CD8-positive, alpha-beta memory T cell (primary cell): ENCODE results near the gene L1CAM. TPM values are rescaled to one million over a fixed set of nuclear protein-coding genes. Genes with fewer than 3 reads are reported as not detected.

Source experiments
- CTCF ChIA-PET: fragments of 350-600 bp; sonication (Branson Sonifier 250); formaldehyde crosslinking; loops from one replicate; lab custom pipeline; 2021; ENCODE audit warnings: antibody characterized with exemption; lab: Charles Lee
- POLR2A ChIA-PET: fragments of 350-600 bp; sonication (Branson Sonifier 250); formaldehyde crosslinking; loops from one replicate; lab custom pipeline; 2021; ENCODE audit warnings: antibody characterized with exemption; lab: Charles Lee
- DNase-seq, 5 donors: peaks; one replicate each; pipeline versions ENCODE4 v3.0.0 to v3.0.0-alpha.2; 2020 to 2022; ENCODE audit warnings: mixed read lengths in 1 of 5
- H3K27ac ChIP-seq: one replicate; pipeline ENCODE4 v1.7.0; 2013; ENCODE audit warnings: low read depth, mild to moderate bottlenecking, low read length, moderate library complexity
- H3K27me3 ChIP-seq: 2 replicates; pipeline ENCODE4 v1.7.0; 2013; ENCODE audit warnings: low read length, mild to moderate bottlenecking; ENCODE audit not compliant: insufficient read depth, poor library complexity, severe bottlenecking
- H3K36me3 ChIP-seq: 2 replicates; pipeline ENCODE4 v1.7.0; 2013; ENCODE audit warnings: mild to moderate bottlenecking, low read length, moderate library complexity; ENCODE audit not compliant: insufficient read depth
- H3K4me1 ChIP-seq: 2 replicates; pipeline ENCODE4 v1.7.0; 2013; ENCODE audit warnings: mild to moderate bottlenecking, low read length, moderate library complexity; ENCODE audit not compliant: insufficient read depth
- H3K4me3 ChIP-seq: 2 replicates; pipeline ENCODE4 v1.7.0; 2013; ENCODE audit warnings: mild to moderate bottlenecking, low read length
- H3K9me3 ChIP-seq: 2 replicates; pipeline ENCODE4 v1.7.0; 2013; ENCODE audit warnings: mild to moderate bottlenecking, low read length
- H3K27ac Mint-ChIP-seq, 8 donors: one replicate each; pipeline ENCODE4 v1.8.0; 2020 to 2021; ENCODE audit warnings: mixed read lengths in 8 of 8, mild to moderate bottlenecking in 6 of 8, inconsistent platforms in 3 of 8, moderate library complexity in 3 of 8
- H3K27me3 Mint-ChIP-seq, 2 donors: one replicate each; pipeline ENCODE4 v1.8.0; 2020 to 2021; ENCODE audit warnings: mixed read lengths in 2 of 2, mild to moderate bottlenecking in 1 of 2, moderate library complexity in 1 of 2
- H3K36me3 Mint-ChIP-seq, 3 donors: one replicate each; pipeline ENCODE4 v1.8.0; 2020 to 2021; ENCODE audit warnings: mixed read lengths in 3 of 3, inconsistent platforms in 1 of 3, mild to moderate bottlenecking in 1 of 3
- H3K4me1 Mint-ChIP-seq, 3 donors: one replicate each; pipeline ENCODE4 v1.8.0; 2020 to 2021; ENCODE audit warnings: mixed read lengths in 3 of 3, inconsistent platforms in 1 of 3, mild to moderate bottlenecking in 1 of 3
- H3K4me3 Mint-ChIP-seq, 7 donors: one replicate each; pipeline ENCODE4 v1.8.0; 2020 to 2021; ENCODE audit warnings: mixed read lengths in 7 of 7, mild to moderate bottlenecking in 6 of 7, moderate library complexity in 4 of 7, inconsistent platforms in 2 of 7
- H3K9me3 Mint-ChIP-seq, 5 donors: one replicate each; pipeline ENCODE4 v1.8.0; 2020 to 2022; ENCODE audit warnings: mixed read lengths in 5 of 5, mild to moderate bottlenecking in 3 of 5, moderate library complexity in 2 of 5, inconsistent platforms in 1 of 5
- polyA plus RNA-seq: library from polyadenylated mRNA; unstranded; fragments of 300-500 nt; fragmentation: Illumina TruSeq; gene quantifications from one replicate; pipeline ENCODE4 v1.2.3, GENCODE V29; 2021
- total RNA-seq, 2 experiments: library from RNA; stranded (reverse); gene quantifications; one replicate each; pipeline ENCODE4 v1.2.3, GENCODE V29; 2021

Gene L1CAM
- total and polyA plus RNA-seq, 3 experiments from 2014 or later: 0.38 to 0.79 (median 0.62) TPM

DNA sequence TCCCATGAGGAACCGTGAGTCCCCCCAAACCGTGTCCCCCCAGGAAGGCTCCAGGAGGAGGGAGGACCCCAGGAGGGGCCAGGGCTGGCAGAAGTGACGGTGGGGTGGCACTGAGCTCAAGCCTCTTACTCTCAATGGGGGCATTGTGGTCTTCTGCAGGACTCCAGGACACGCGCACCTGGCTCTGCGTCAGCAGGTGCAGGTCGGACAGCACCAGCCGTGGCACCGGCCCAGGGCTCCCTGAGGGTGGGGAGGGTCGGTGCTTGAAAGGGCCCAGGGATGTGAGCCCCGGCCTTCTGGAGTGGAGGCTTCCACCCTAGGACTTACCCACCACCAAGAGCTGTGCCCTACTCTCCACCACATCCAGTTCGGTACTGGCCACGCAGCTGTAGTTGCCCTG lies 18.3 kb downstream of the L1CAM start:
- CTCF ChIA-PET: no interaction called here

GRCh38 chrX:153867139-153867538 lies 18.8 kb downstream of the L1CAM start:
- Histone ChIP-seq H3K4me1 (no peaks in the 10 kb centered on the region), H3K4me3 (no peak overlapping the region), H3K9me3 (no peaks in the 10 kb centered on the region), H3K36me3 (no peaks in the 10 kb centered on the region), H3K27me3 (no peaks in the 10 kb centered on the region), H3K27ac (no peak overlapping the region)
- CTCF ChIA-PET: no interaction called here
- H3K4me3 Mint-ChIP-seq: no peak overlapping the region
- H3K27ac Mint-ChIP-seq: no peak overlapping the region
- no peaks in the 10 kb centered on the region for H3K9me3 Mint-ChIP-seq
- POLR2A ChIA-PET: no interaction called here
- H3K27me3 Mint-ChIP-seq: peaks cover under 1 to 11% of the 10 kb centered on the region in 2 donors
- no peaks in the 10 kb centered on the region for H3K36me3 Mint-ChIP-seq
- no peaks in the 10 kb centered on the region for H3K4me1 Mint-ChIP-seq
- no peak for DNase-seq

More for the DNA sequence above, 18.3 kb downstream of the L1CAM start:
- H3K4me1 Mint-ChIP-seq: no peaks in the 10 kb centered on the region
- H3K36me3 Mint-ChIP-seq: no peaks in the 10 kb centered on the region
- DNase-seq: no peak
- Histone ChIP-seq H3K36me3 (no peaks in the 10 kb centered on the region), H3K4me3 (no peak overlapping the region), H3K27me3 (no peaks in the 10 kb centered on the region), H3K27ac (no peak overlapping the region), H3K4me1 (no peaks in the 10 kb centered on the region), H3K9me3 (no peaks in the 10 kb centered on the region)
- H3K27me3 Mint-ChIP-seq: peaks cover 5 to 13% of the 10 kb centered on the region in 2 donors
- H3K4me3 Mint-ChIP-seq: no peak overlapping the region
- H3K27ac Mint-ChIP-seq: no peak overlapping the region
- POLR2A ChIA-PET: no interaction called here
- H3K9me3 Mint-ChIP-seq: no peaks in the 10 kb centered on the region

DNA sequence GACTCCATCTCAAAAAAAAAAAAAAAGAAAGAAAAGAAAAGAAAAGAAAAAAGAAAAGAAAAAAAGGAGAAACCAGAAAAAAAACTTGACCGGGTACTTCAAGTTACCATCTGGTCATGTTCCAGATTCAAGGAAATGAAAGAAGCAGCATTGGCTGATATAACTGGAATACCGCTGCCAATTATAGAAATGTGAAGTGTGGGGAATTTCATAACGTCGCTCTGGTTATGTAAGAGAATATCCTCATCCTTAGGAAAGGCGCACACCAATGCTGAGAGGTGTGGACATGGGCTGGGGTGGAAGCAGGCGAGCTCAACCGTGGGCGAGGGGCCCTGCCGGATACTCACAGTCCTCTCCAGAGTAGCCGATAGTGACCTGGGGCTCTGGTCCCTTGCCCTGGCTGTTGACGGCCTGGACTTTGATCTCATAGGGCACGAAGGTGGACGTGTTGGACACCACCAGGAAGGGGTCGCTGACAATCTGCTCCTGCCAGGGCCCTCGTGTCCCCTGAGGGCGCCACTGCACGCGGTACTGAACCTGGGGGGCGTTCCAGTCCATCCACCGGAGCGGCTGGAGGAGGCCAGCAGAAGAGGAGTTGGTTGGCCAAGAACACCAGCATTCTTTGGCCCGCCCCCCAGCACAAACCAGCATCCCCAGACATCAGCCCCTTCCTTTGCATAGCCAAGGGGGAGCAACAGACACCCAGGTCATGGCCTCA lies 19.5 kb downstream of the L1CAM start:
- Histone ChIP-seq H3K27ac (no peak overlapping the region), H3K27me3 (no peaks in the 10 kb centered on the region), H3K36me3 (no peaks in the 10 kb centered on the region), H3K4me1 (no peaks in the 10 kb centered on the region), H3K9me3 (no peaks in the 10 kb centered on the region), H3K4me3 (no peak overlapping the region)
- H3K36me3 Mint-ChIP-seq: no peaks in the 10 kb centered on the region
- H3K27me3 Mint-ChIP-seq: peaks cover 0 to 13% of the 10 kb centered on the region in 2 donors
- ChIA-PET POLR2A (no interaction called here), CTCF (no interaction called here)
- H3K9me3 Mint-ChIP-seq: no peaks in the 10 kb centered on the region
- no peak overlapping the region for H3K27ac Mint-ChIP-seq
- no peak for DNase-seq
- no peaks in the 10 kb centered on the region for H3K4me1 Mint-ChIP-seq
- H3K4me3 Mint-ChIP-seq: no peak overlapping the region

GRCh38 chrX:153865685-153866084 lies 20.3 kb downstream of the L1CAM start:
- H3K27ac Mint-ChIP-seq: no peak overlapping the region
- ChIA-PET CTCF (no interaction called here), POLR2A (no interaction called here)
- H3K9me3 Mint-ChIP-seq: no peaks in the 10 kb centered on the region
- no peaks in the 10 kb centered on the region for H3K36me3 ChIP-seq
- H3K27ac ChIP-seq: no peak overlapping the region
- no peaks in the 10 kb centered on the region for H3K4me1 Mint-ChIP-seq
- H3K9me3 ChIP-seq: no peaks in the 10 kb centered on the region
- no peaks in the 10 kb centered on the region for H3K4me1 ChIP-seq
- H3K36me3 Mint-ChIP-seq: no peaks in the 10 kb centered on the region
- peaks cover 0 to 12% of the 10 kb centered on the region in 2 donors for H3K27me3 Mint-ChIP-seq
- H3K4me3 ChIP-seq: no peak overlapping the region
- H3K27me3 ChIP-seq: no peaks in the 10 kb centered on the region
- no peak for DNase-seq
- H3K4me3 Mint-ChIP-seq: no peak overlapping the region

- no peaks in the 10 kb centered on the region for H3K4me1 Mint-ChIP-seq
- no peaks in the 10 kb centered on the region for H3K27me3 ChIP-seq
- no peaks in the 10 kb centered on the region for H3K36me3 ChIP-seq
- H3K27me3 Mint-ChIP-seq: peaks cover 0 to 12% of the 10 kb centered on the region in 2 donors
- no peak overlapping the region for H3K27ac Mint-ChIP-seq
- no peak for DNase-seq
- POLR2A ChIA-PET: no interaction called here
- no peaks in the 10 kb centered on the region for H3K9me3 ChIP-seq
- no peaks in the 10 kb centered on the region for H3K36me3 Mint-ChIP-seq
- no peak overlapping the region for H3K27ac ChIP-seq
- CTCF ChIA-PET: no interaction called here
- no peak overlapping the region for H3K4me3 Mint-ChIP-seq
- H3K9me3 Mint-ChIP-seq: no peaks in the 10 kb centered on the region
- H3K4me3 ChIP-seq: no peak overlapping the region
- no peaks in the 10 kb centered on the region for H3K4me1 ChIP-seq
Measured at GRCh38 chrX:153865321-153865580, 20.7 kb downstream of the L1CAM start.

DNA sequence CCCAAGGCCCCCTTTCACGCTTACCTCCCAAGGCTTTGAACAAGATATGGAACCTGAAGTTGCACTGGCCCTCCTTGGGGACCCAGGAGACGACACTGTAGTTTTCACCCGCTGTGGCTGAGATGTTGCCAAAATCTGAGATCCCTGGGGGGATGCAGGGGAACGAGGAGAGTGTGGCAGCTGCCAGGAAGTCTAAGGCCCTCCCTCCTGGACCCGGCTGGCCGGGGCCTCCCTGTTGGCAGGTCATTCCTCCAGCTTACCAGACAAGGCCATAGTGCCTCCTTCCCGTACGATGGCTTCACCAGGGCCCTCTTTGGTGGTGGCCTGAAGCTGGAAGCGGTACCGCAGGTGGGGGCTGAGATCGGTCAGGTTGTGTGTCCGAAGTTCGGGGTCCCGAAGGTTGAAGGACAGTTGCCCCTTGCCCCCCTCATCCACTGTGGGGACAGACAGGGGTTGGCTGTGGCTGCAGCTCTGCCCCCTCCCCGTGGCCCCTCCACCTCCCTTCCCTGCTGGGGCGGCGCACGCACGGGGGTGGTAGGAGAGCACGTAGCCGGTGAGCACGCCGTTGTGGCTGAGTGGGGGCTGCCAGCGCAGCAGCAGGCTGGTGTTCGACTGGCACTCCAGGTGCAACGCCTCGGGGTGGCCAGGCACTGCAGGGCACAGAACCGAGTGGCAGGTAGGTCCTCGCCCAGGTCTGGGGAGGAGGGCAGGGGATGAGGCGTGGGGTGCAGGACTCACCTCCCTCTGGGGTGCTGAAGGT lies 21.2 kb downstream of the L1CAM start:
- Mint-ChIP-seq H3K36me3 (no peaks in the 10 kb centered on the region), H3K4me1 (no peaks in the 10 kb centered on the region), H3K27me3 (peaks cover 0 to 12% of the 10 kb centered on the region in 2 donors), H3K27ac (no peak overlapping the region), H3K9me3 (no peaks in the 10 kb centered on the region), H3K4me3 (no peak overlapping the region)
- DNase-seq: no peak
- Histone ChIP-seq H3K27ac (no peak overlapping the region), H3K36me3 (no peaks in the 10 kb centered on the region), H3K4me3 (no peak overlapping the region), H3K4me1 (no peaks in the 10 kb centered on the region), H3K9me3 (no peaks in the 10 kb centered on the region), H3K27me3 (no peaks in the 10 kb centered on the region)
- ChIA-PET CTCF (no interaction called here), POLR2A (no interaction called here)

DNA sequence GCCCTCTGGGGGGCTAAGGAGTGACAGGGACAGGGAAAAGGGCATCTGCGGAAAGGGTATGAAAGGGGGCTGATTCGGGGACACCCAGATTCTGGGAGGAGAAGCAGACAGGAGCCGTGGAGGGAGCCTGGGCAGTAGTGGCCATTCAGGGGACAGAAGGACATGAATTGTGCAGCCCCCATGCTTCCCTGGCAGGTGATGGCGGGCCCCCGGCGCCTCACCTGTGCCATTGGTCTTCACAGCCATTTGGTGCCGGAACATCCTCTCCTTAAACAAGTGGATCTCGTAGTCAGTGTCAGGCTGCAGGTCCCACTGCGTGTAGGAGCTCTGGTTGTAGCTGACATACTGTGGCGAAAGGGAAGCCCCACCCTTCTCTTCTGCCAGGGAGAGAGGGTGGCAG lies 21.9 kb downstream of the L1CAM start:
- Histone ChIP-seq H3K27me3 (no peaks in the 10 kb centered on the region), H3K9me3 (no peaks in the 10 kb centered on the region), H3K36me3 (no peaks in the 10 kb centered on the region), H3K4me1 (no peaks in the 10 kb centered on the region), H3K4me3 (no peak overlapping the region), H3K27ac (no peak overlapping the region)
- no peak overlapping the region for H3K27ac Mint-ChIP-seq
- H3K9me3 Mint-ChIP-seq: no peaks in the 10 kb centered on the region
- peaks cover 0 to 13% of the 10 kb centered on the region in 2 donors for H3K27me3 Mint-ChIP-seq
- DNase-seq: no peak
- ChIA-PET POLR2A (no interaction called here), CTCF (no interaction called here)
- H3K4me1 Mint-ChIP-seq: no peaks in the 10 kb centered on the region
- no peaks in the 10 kb centered on the region for H3K36me3 Mint-ChIP-seq
- H3K4me3 Mint-ChIP-seq: no peak overlapping the region

DNA sequence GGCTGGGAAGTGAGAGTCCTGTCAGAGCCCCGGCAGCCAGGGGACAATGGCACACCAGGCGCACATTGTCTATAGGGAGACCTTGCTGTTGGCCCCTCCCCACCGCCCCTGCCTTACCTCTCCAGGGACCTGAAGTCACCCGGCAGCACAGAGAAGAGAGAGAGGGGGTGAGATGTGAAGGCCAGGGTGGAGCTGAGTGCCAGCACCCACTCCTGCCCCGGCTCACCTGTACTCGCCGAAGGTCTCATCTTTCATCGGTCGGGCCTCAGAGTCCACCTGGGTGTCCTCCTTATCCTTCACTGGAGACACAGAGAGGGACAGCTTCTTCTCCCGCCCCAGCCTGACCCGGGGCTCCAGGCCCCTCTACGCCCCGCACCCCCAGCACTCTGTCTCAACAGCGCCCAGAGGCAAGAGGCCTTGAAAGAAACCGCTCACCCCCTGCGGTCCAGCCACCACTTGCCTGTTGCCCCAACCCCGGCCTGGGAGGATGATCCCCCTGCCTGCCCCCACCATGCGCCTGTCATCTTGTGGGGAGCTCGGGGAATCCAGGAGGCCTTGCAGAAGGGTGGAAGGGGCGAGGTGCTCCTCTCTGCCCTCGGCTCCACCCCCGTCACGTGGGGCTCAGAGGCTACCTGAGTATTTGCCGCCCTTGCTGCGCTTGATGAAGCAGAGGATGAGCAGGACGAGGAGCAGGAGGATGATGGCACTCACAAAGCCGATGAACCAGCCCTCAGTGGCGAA lies 22.6 kb downstream of the L1CAM start:
- H3K4me3 Mint-ChIP-seq: no peak overlapping the region
- no peak for DNase-seq
- CTCF ChIA-PET: no interaction called here
- Histone ChIP-seq H3K9me3 (no peaks in the 10 kb centered on the region), H3K36me3 (no peaks in the 10 kb centered on the region), H3K27ac (no peak overlapping the region), H3K4me1 (no peaks in the 10 kb centered on the region), H3K4me3 (no peak overlapping the region), H3K27me3 (no peaks in the 10 kb centered on the region)
- no peak overlapping the region for H3K27ac Mint-ChIP-seq
- POLR2A ChIA-PET: no interaction called here
- no peaks in the 10 kb centered on the region for H3K9me3 Mint-ChIP-seq
- no peaks in the 10 kb centered on the region for H3K36me3 Mint-ChIP-seq
- peaks cover 0 to 11% of the 10 kb centered on the region in 2 donors for H3K27me3 Mint-ChIP-seq
- H3K4me1 Mint-ChIP-seq: no peaks in the 10 kb centered on the region
